GM21526 (cell line): Measurements from ENCODE around the gene ZRANB2.

Experiments used
- ATAC-seq: cut with Tn5 transposase; IDR thresholded peaks from one replicate; pipeline ENCODE4 v1.9.1; 2021; ENCODE audit warnings: moderate library complexity; ENCODE audit not compliant: unreplicated experiment, low FRiP score

Gene ZRANB2

GRCh38 chr1:71031426-71031825 lies 49.4 kb downstream of the ZRANB2 start:
- no peak for ATAC-seq

DNA sequence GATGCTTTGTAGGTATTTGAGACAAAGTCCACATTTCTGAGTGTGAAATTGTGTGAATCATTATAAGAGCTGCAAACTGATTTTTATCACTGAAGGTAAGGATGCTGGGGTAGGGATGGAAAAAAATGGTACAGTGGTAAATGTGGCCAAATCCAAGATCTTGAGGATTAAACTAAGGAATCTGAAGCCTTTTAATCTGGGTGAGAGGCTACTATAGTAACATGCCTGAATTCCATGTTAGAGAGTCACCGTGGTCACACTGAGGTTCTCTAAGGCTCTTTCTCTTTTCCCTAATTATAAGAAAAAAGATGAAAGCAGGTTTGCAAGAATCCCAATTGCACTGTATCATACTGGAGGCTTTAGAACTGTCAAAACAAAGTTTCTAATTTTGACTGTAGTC lies 50.8 kb downstream of the ZRANB2 start:
- no peak for ATAC-seq

DNA sequence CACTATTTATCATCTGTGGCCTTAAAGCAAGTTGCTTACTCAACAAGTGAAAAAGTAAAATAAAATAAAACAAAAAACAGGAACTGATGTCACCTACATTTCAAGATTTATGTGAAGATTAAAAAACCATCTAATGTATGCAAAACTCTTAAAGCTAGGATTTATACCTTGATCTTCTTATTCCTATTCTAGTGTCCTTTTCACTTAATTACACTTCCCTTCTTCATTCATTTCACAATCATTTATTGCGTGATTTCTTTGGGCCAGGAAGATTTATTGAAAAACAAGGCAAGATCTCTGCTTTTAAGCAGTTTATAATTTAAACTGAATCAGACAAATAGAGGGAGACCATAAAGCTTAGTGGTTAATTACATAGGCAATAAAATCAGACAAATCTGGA lies 51.9 kb downstream of the ZRANB2 start:
- no peak for ATAC-seq

- ATAC-seq: no peak
Observed at GRCh38 chr1:71027991-71028390, 52.8 kb downstream of the ZRANB2 start.

- ATAC-seq: no peak
Observed at GRCh38 chr1:71026093-71026492, 54.7 kb downstream of the ZRANB2 start.

GRCh38 chr1:71023515-71023914 lies 57.3 kb downstream of the ZRANB2 start:
- ATAC-seq: no peak

DNA sequence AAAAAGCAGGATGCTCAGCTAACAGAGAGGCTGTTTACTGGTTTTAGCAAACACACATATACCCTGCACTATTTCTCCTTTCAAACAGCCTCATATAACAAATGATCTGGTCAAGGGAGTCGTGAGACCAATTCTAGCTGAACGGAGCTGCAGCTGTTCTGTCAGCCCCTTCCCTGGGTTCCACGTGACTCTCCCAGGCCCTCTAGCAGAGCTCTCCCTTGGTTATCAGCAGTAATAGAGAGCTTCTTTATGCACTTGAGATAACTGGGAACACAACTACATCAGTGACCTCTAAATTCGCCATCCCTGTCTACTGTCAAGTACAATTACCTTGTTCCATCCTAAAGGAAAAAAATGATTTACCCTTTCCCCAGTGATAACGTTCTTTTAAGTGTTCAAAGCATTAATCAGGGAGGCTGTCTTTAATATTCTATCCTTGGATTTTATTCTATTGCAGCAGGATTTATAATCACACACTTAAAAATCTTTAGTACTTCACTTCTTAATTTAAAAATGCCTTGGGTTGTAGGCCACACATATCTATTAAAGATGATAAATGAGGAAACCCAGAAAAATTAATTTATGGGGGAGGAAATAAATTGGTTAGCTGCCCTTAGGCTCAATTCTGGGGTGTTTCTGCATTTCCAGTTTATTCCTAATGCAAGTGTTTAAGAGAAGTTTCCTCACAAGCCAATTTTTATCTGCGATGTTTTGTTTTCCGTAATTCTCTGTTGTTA lies 61.4 kb downstream of the ZRANB2 start:
- ATAC-seq: no peak

- ATAC-seq: no peak
Observed at GRCh38 chr1:71018791-71019190, 62.0 kb downstream of the ZRANB2 start.

- no peak for ATAC-seq
Observed at GRCh38 chr1:71015745-71016144, 65.1 kb downstream of the ZRANB2 start.

GRCh38 chr1:71014178-71014579 lies 66.7 kb downstream of the ZRANB2 start:
- no peak for ATAC-seq
